ENCODE results near the gene CTXN1. TPM values are rescaled to one million over a fixed set of nuclear protein-coding genes. Genes with fewer than 3 reads are reported as not detected.
"Not testable (repeated sequence)": the region's sequence is repeated elsewhere in the genome, so short reads cannot be mapped to it uniquely, and the experiment has no call there.

Gene CTXN1
- total RNA-seq, 1 donor from 2014 or later = 14.2 TPM

- Histone ChIP-seq H3K4me1 (peaks cover 29% of the 10 kb centered on the region), H3K27ac (peak overlapping the region; percentile 96), H3K4me3 (no peak overlapping the region), H3K27me3 (no peaks in the 10 kb centered on the region), H3K36me3 (peaks cover 2 to 71% of the 10 kb centered on the region in 2 donors), H3K9me3 (no peaks in the 10 kb centered on the region)
- intact Hi-C loops (cut with DNase I) = no loop called here
- no peak for DNase-seq (ENCODE audit: extremely low spot score in 2 of 2)
- TF ChIP-seq POLR2AphosphoS5 (IDR thresholded peaks at IDR 0.05; ENCODE audit: insufficient read depth in 1 of 2, low read depth in 1 of 2) (no peak), POLR2A (IDR thresholded peaks at IDR 0.05) (no peak), CTCF (IDR thresholded peaks at IDR 0.05) (no peak)
Observed at GRCh38 chr19:7932276-7932929, 6.5 kb upstream of the CTXN1 start.

DNA sequence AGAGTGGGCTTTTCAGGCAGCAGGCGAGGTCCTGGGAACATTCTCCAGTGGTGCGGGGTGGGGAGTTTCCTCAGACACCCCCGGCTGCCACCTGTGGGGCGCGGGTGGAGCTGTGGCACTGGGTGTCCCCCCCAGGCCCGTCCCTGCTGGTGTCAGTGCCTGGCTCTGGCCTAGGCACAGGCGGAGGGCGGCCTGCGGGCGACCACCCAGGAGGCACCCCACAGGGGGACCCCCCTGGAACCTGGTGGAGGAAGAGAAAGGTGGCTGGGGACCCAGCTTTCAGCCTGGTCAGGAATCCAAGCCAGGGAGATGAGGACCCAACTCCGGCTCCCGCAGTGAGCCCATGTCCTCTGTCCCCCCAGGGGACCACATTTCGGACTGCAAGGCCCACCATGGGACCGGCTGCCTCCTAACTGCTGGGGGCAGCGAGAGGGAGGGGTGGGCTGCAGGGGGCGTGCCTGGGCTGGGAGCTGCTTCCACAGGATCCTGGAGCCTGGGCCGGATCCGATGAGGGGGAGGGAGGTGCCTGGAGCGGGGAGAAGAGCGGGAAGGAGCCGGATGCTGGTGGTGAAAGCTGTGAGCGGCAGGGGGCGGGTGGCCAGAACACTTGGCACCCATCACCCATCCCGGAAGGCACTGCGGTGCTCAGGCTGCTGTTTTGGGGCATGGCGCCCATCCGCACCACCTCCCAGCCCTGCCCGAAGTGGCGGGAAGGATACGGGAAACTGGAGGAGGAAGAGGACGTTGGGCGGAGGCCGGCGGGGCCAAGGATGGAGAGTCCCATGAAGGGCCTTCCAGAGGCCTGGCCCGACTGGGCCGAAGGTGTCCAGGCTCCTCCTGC, 5.5 kb upstream of the CTXN1 start:
- intact Hi-C loops (cut with DNase I) = no loop called here
- Histone ChIP-seq H3K4me1 (peaks cover 39% of the 10 kb centered on the region), H3K36me3 (peaks cover 2 to 61% of the 10 kb centered on the region in 2 donors), H3K27me3 (no peaks in the 10 kb centered on the region), H3K9me3 (no peaks in the 10 kb centered on the region), H3K27ac (peak overlapping the region; percentile 96), H3K4me3 (no peak overlapping the region)
- peak in 1 of 2 donors; percentile 9 for TF ChIP-seq POLR2AphosphoS5 (IDR thresholded peaks at IDR 0.05; ENCODE audit: insufficient read depth in 1 of 2, low read depth in 1 of 2)
- TF ChIP-seq CTCF (IDR thresholded peaks at IDR 0.05) = no peak
- no peak for DNase-seq (ENCODE audit: extremely low spot score in 2 of 2)

- peaks cover 43% of the 10 kb centered on the region for H3K4me1 ChIP-seq
- intact Hi-C loops (cut with DNase I) = no loop called here
- H3K27me3 ChIP-seq = no peaks in the 10 kb centered on the region
- no peaks in the 10 kb centered on the region for H3K9me3 ChIP-seq
- TF ChIP-seq POLR2A (IDR thresholded peaks at IDR 0.05) (no peak), CTCF (IDR thresholded peaks at IDR 0.05) (no peak)
- H3K36me3 ChIP-seq = peaks cover 2 to 55% of the 10 kb centered on the region in 2 donors
- no peak overlapping the region for H3K4me3 ChIP-seq
- no peak for DNase-seq (ENCODE audit: extremely low spot score in 2 of 2)
- H3K27ac ChIP-seq = peak overlapping the region; percentile 96
Observed at GRCh38 chr19:7930765-7931164, 4.8 kb upstream of the CTXN1 start.

DNA sequence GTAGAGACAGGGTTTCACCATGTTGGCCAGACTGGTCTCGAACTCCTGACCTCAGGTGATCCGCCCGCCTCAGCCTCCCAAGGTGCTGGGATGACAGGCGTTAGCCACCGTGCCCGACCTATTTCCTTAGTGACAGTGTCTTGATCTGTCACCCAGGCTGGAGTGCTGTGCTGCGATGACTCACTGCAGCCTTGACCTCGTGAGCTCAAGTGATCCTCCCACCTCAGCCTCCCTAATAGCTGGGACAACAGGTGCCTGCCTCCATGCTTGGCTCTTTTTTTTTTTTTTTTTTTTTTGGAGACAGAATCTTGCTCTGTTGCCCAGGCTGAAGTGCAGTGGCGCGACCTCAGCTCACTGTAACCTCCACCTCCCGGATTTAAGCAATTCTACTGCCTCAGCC, 4.1 kb upstream of the CTXN1 start:
- peaks cover 43% of the 10 kb centered on the region for H3K4me1 ChIP-seq
- intact Hi-C loops (cut with DNase I); H3K27me3 ChIP-seq; DNase-seq (ENCODE audit: extremely low spot score in 2 of 2); H3K9me3 ChIP-seq; H3K4me3 ChIP-seq: not testable (repeated sequence)
- peak overlapping the region; percentile 96 for H3K27ac ChIP-seq
- peaks cover 0 to 47% of the 10 kb centered on the region in 2 donors for H3K36me3 ChIP-seq

DNA sequence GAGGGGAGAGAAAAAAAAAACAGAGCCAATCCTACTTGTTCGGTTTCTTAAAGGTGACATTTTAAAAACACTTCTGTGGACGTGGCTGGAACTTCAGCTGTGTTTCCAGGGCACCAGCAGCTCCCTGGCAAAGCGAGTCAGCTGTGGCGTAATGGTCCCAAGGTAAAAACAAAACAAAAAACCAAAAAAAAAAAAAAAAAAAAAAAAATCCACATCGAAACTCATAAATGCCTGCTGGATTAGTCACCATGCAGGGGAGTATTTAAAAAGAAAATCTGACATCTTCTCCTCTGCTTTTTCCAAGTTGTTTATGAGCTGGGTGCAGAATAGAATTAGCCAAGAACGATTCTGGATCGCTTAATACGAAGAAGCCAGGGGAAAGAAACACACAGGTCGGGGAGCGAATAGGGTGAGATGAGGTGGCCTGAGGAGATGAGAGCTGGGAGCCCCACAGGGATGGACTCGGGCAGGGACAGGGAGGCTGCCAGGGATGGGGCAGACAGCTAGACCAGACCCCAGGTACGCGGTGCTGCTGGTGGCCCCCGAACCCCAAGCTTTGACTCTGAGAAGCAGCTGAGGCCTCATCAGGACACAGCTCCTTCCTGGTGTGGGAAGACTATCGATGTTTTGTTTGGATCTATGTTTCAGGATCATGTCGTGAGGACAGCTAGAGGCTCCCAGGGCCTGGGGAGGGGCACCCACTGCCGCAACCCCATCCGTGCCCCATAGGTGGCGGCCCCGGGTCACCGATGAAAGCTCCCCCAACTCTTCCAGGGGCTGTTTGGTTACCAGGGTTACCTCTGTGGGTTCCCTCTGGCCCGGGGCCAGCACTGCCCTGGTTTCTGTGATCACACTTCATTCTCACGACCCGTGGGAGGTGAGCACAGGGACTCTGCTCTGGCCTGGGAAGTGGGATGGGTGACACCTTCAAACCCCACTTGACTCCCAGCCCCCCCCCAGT, 3.1 kb upstream of the CTXN1 start:
- peak overlapping the region; percentile 96 for H3K27ac ChIP-seq
- H3K36me3 ChIP-seq = peaks cover 0 to 37% of the 10 kb centered on the region in 2 donors
- intact Hi-C loops (cut with DNase I) = no loop called here
- H3K4me1 ChIP-seq = peaks cover 53% of the 10 kb centered on the region
- peak overlapping the region; percentile 13 to 15 for H3K4me3 ChIP-seq
- no peak for DNase-seq (ENCODE audit: extremely low spot score in 2 of 2)
- H3K27me3 ChIP-seq = no peaks in the 10 kb centered on the region
- TF ChIP-seq POLR2AphosphoS5 (IDR thresholded peaks at IDR 0.05; ENCODE audit: insufficient read depth in 1 of 2, low read depth in 1 of 2) (peak; percentile 36 to 71), POLR2A (IDR thresholded peaks at IDR 0.05) (no peak), CTCF (IDR thresholded peaks at IDR 0.05) (peak in 1 of 3 experiments; percentile 14)
- no peaks in the 10 kb centered on the region for H3K9me3 ChIP-seq

Measured in vagina (tissue), 2 donors.